Prostate gland (tissue), 2 donors: ENCODE data around the gene TMEM119. TPM values are rescaled to one million over a fixed set of nuclear protein-coding genes. Genes with fewer than 3 reads are reported as not detected.
"Not testable (repeated sequence)": the region's sequence is repeated elsewhere in the genome, so short reads cannot be mapped to it uniquely, and the experiment has no call there.

Experiments
- DNase-seq: peaks from one replicate; pipeline ENCODE4 v3.0.0-alpha.2; 2019; ENCODE audit warnings: low spot score
- H3K27ac ChIP-seq, 2 donors: fragments of 200-600 bp; sonication (generic); 2 replicates each; pipeline ENCODE4 v1.5.1; 2017 to 2019
- H3K27me3 ChIP-seq: fragments of 200-600 bp; sonication (generic); replicated peaks from 2 replicates; pipeline ENCODE4 v1.5.1; 2019; ENCODE audit not compliant: insufficient read depth
- H3K36me3 ChIP-seq, 2 donors: fragments of 200-600 bp; sonication (generic); 1 replicate in 1 of 2; 2 replicates in 1 of 2; pipeline versions ENCODE4 v1.5.1 to v1.8.1; 2017 to 2019
- H3K4me1 ChIP-seq: fragments of 200-600 bp; sonication (generic); replicated peaks from 2 replicates; pipeline ENCODE4 v1.5.1; 2019
- H3K4me3 ChIP-seq, 2 donors: fragments of 200-600 bp; sonication (generic); 2 replicates each; pipeline ENCODE4 v1.5.1; 2017 to 2019
- H3K9me3 ChIP-seq: fragments of 200-600 bp; sonication (generic); 2 replicates; pipeline ENCODE4 v1.5.1; 2017
- CTCF ChIP-seq, 4 experiments: fragments of 200-600 bp in 2 of 4; fragments of 450-650 bp in 2 of 4; sonication (generic) in 2 of 4; IDR thresholded peaks; 1 replicate in 3 of 4; 2 replicates in 1 of 4; pipeline ENCODE4 v1.5.1; 2016 to 2019; ENCODE audit warnings: antibody characterized with exemption in 4 of 4, mild to moderate bottlenecking in 2 of 4, moderate library complexity in 2 of 4
- POLR2A ChIP-seq: fragments of 450-650 bp; IDR thresholded peaks from one replicate; pipeline ENCODE4 v1.6.1; 2016; ENCODE audit warnings: antibody characterized with exemption, mild to moderate bottlenecking
- POLR2AphosphoS5 ChIP-seq: sonication (generic); formaldehyde crosslinking; IDR thresholded peaks from one replicate; pipeline ENCODE4 v1.6.1; 2017; ENCODE audit warnings: antibody characterized with exemption
- WGBS: methylation state at CpG from one replicate; pipeline ENCODE4 v1.1.5; 2018; 5-methylcytosine and 5-hydroxymethylcytosine counted together
- intact Hi-C: fragments of 100-400 bp; cut with DNase I; formaldehyde crosslinking; loops from one replicate; pipeline ENCODE4 v1.14.2; 2022
- total RNA-seq, 2 donors: library from RNA; depleted of rRNA; stranded (reverse); fragments of >200 nt; gene quantifications; one replicate each; pipeline ENCODE4 v1.1.0, GENCODE V29; 2016

The TMEM119 gene
- total RNA-seq, 2 donors from 2014 or later: 1.7 to 19.1 TPM

GRCh38 chr12:108578264-108578663, 19.6 kb downstream of the TMEM119 start:
- WGBS: 60% methylated on average over 2 of the region's 2 CpGs
- no peak for DNase-seq
- intact Hi-C loops: no loop called here
- no peak for TF ChIP-seq POLR2AphosphoS5
- Histone ChIP-seq H3K9me3 (no peaks in the 10 kb centered on the region), H3K4me3 (no peak overlapping the region), H3K4me1 (no peaks in the 10 kb centered on the region), H3K36me3 (no peaks in the 10 kb centered on the region), H3K27ac (no peak overlapping the region), H3K27me3 (no peaks in the 10 kb centered on the region)

DNA sequence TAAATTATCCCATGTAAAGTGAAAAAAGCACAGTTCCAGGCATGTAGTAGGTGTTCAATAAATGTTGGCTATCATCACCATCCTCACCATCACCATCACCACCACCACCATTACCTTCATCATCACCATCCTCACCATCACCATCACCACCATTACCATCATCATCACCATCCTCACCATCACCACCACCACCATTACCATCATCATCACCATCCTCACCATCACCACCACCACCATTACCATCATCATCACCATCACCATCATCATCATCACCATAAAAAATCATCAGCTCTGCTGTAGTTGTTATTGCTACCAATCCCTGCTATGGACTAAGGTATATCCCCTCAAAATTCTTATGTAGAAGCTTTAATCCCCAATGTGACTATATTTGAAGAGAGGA, 20.4 kb downstream of the TMEM119 start:
- Histone ChIP-seq H3K9me3 (no peaks in the 10 kb centered on the region), H3K4me1 (no peaks in the 10 kb centered on the region), H3K27ac (no peak overlapping the region), H3K27me3 (no peaks in the 10 kb centered on the region), H3K36me3 (no peaks in the 10 kb centered on the region), H3K4me3 (no peak overlapping the region)
- TF ChIP-seq POLR2AphosphoS5 (no peak), POLR2A (no peak), CTCF (IDR thresholded peaks at IDR 0.05) (no peak)
- no peak for DNase-seq
- intact Hi-C loops: no loop called here

DNA sequence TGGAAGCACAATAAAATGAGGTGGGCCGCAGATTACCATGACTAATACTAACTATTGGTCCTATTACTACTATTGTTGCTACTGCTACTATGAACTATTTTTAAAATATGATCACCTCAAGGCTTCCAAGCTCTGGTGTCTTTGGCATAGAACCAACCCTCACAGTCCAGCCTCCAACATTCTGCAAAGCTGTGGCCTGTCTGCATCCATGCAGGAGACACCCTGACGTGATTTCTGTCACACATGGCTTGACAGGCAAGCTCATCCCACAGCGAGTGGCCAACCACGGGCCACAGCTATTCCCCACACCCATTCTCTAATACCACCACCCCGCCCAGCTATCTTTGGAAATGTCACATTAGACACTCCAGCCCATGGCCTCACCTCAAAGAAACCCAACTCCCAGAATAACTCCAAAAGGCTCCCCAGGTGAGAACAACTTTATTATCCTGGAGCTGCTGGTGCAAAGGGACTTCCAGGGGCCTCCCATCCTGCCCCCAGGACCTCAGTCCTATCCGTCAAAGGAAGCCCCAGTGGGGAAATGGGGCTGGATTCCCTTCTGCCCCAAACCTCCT, 21.1 kb downstream of the TMEM119 start:
- WGBS: 77% methylated on average over 6 of the region's 6 CpGs
- H3K9me3 ChIP-seq: no peaks in the 10 kb centered on the region
- no peaks in the 10 kb centered on the region for H3K36me3 ChIP-seq
- TF ChIP-seq POLR2A (no peak), CTCF (IDR thresholded peaks at IDR 0.05) (no peak), POLR2AphosphoS5 (no peak)
- no peaks in the 10 kb centered on the region for H3K4me1 ChIP-seq
- intact Hi-C loops: no loop called here
- H3K4me3 ChIP-seq: no peak overlapping the region
- no peak for DNase-seq
- no peak overlapping the region for H3K27ac ChIP-seq
- H3K27me3 ChIP-seq: no peaks in the 10 kb centered on the region

DNA sequence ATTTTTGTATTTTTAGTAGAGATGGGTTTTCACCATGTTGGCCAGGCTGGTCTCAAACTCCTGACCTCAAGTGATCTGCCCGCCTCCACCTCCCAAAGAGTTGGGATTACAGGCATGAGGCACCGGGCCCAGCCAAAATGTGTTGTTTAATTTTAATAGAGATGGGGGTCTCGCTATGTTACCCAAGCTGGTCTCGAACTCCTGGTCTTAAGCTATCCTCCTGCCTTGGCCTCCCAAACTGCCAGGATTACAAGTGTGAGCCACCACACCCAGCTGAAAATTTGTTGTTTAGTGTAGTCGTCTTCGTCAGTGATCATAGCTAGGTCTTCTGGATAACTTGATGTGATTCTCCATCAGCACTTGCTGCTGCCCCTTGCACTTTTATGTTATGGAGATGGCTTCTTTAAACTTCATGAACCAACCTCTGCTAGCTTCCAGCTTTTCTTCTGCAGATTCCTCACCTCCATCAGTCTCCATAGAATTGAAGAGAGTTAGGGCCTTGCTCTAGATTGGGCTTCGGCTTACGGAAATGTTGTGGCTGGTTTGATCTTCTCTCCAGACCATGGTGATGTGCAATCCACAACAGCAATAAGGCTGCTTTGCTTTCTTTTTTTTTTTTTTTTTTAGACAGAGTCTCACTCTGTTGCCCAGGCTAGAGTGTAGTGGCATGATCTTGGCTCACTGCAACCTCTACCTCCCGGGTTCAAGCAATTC, 22.5 kb downstream of the TMEM119 start:
- WGBS: 92% methylated on average over 9 of the region's 9 CpGs
- no peaks in the 10 kb centered on the region for H3K4me1 ChIP-seq
- H3K27me3 ChIP-seq: no peaks in the 10 kb centered on the region
- intact Hi-C loops: no loop called here
- no peak overlapping the region for H3K4me3 ChIP-seq
- no peaks in the 10 kb centered on the region for H3K9me3 ChIP-seq
- no peaks in the 10 kb centered on the region for H3K36me3 ChIP-seq
- TF ChIP-seq POLR2AphosphoS5 (no peak), POLR2A (no peak), CTCF (IDR thresholded peaks at IDR 0.05) (no peak)
- DNase-seq: no peak
- no peak overlapping the region for H3K27ac ChIP-seq

DNA sequence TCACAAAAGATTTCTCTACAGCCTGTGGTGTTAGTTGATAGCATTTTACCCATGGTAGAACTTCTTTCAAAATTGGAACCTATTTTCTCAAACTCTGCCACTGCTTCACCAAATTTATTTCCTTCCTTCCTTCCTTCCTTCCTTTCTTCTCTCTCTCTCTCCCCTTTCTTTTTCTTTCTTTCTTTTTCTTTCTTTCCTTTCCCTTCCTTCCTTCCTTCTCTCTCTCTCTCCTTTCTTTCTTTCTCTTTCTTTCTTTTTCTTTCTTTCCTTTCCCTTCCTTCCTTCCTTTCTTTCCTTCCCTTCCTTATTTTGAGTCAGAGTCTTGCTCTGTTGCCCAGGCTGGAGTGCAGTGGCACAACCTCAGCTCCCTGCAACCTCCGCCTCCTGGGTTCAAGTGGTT, 23.6 kb downstream of the TMEM119 start:
- H3K4me3 ChIP-seq, intact Hi-C loops: not testable (repeated sequence)
- 100% methylated on average over 1 of the region's 1 CpG for WGBS

GRCh38 chr12:108573317-108573716, 24.6 kb downstream of the TMEM119 start:
- no peak overlapping the region for H3K4me3 ChIP-seq
- H3K27me3 ChIP-seq: no peaks in the 10 kb centered on the region
- H3K27ac ChIP-seq: no peak overlapping the region
- intact Hi-C loops: no loop called here
- TF ChIP-seq POLR2A (no peak), CTCF (IDR thresholded peaks at IDR 0.05) (no peak), POLR2AphosphoS5 (no peak)
- WGBS: 22% methylated on average over 2 of the region's 2 CpGs
- H3K9me3 ChIP-seq: no peaks in the 10 kb centered on the region
- no peak for DNase-seq
- H3K4me1 ChIP-seq: no peaks in the 10 kb centered on the region
- peaks cover 0 to 6% of the 10 kb centered on the region in 2 donors for H3K36me3 ChIP-seq

More for the DNA sequence above, 23.6 kb downstream of the TMEM119 start:
- not testable (repeated sequence) for H3K4me1 ChIP-seq, DNase-seq, H3K27me3 ChIP-seq, H3K27ac ChIP-seq, H3K9me3 ChIP-seq, H3K36me3 ChIP-seq
